HEK293 (cell line): ENCODE measurements around the gene FXYD2.

ENCODE experiments used
- CTCF ChIA-PET: fragments of 350-600 bp; formaldehyde crosslinking; extraction: SDS; loops from one replicate; lab custom pipeline; 2021; ENCODE audit warnings: antibody characterized with exemption; lab: Yijun Ruan, JAX
- POLR2A ChIA-PET: fragments of 300-600 bp; formaldehyde crosslinking; extraction: SDS; loops from one replicate; lab custom pipeline; 2020; ENCODE audit warnings: antibody characterized with exemption, inconsistent platforms; lab: Yijun Ruan, JAX
- H3K27ac ChIP-seq: fragments of 200-500 bp; sonication (Bioruptor generic); 2 replicates; pipeline ENCODE4 v1.5.1; 2014; ENCODE audit warnings: low read depth, low read length, control low read depth, inconsistent platforms; ENCODE audit errors: extremely low read depth
- H3K36me3 ChIP-seq, 2 experiments: fragments of 200-500 bp in 1 of 2; sonication (Bioruptor generic) in 1 of 2; 1 replicate in 1 of 2; 2 replicates in 1 of 2; pipeline ENCODE4 v1.5.1; 2014 to 2017; ENCODE audit warnings: inconsistent platforms in 2 of 2, low read length in 2 of 2; ENCODE audit not compliant: control insufficient read depth in 2 of 2, insufficient read depth in 1 of 2
- H3K4me1 ChIP-seq: fragments of 200-500 bp; sonication (Bioruptor generic); 2 replicates; pipeline ENCODE4 v1.5.1; 2014; ENCODE audit warnings: mild to moderate bottlenecking, low read length, inconsistent platforms; ENCODE audit not compliant: control insufficient read depth, insufficient read depth
- H3K4me3 ChIP-seq: 2 replicates; pipeline ENCODE4 v1.5.1; 2011; ENCODE audit warnings: low read depth, mild to moderate bottlenecking, control low read depth, low read length, moderate library complexity
- H3K9me3 ChIP-seq: fragments of 200-500 bp; sonication (Bioruptor generic); 2 replicates; pipeline ENCODE4 v1.5.1; 2014; ENCODE audit warnings: low read depth, low read length, inconsistent platforms; ENCODE audit not compliant: control insufficient read depth, insufficient read depth
- HOXC10 ChIP-seq: sonication (generic); formaldehyde crosslinking; IDR thresholded peaks from 2 replicates; pipeline ENCODE4 v1.8.1; 2023; ENCODE audit warnings: mild to moderate bottlenecking, missing genetic modification reagents
- KLF10 ChIP-seq: fragments of 450-650 bp; IDR thresholded peaks from 2 replicates; pipeline ENCODE4 v1.5.1; 2018; ENCODE audit warnings: missing biosample characterization, mild to moderate bottlenecking, missing genetic modification characterization
- KLF16 ChIP-seq: fragments of 450-650 bp; formaldehyde crosslinking; IDR thresholded peaks from 2 replicates; pipeline ENCODE4 v1.5.1; 2017; ENCODE audit warnings: missing biosample characterization, missing genetic modification characterization
- KLF17 ChIP-seq: fragments of 450-650 bp; formaldehyde crosslinking; IDR thresholded peaks from 2 replicates; pipeline ENCODE4 v1.5.1; 2016; ENCODE audit warnings: missing biosample characterization, missing genetic modification characterization
- OSR2 ChIP-seq: fragments of 450-650 bp; formaldehyde crosslinking; IDR thresholded peaks from 2 replicates; pipeline ENCODE4 v1.5.1; 2016; ENCODE audit warnings: missing biosample characterization, missing genetic modification characterization
- PBX3 ChIP-seq: sonication (generic); formaldehyde crosslinking; IDR thresholded peaks from 2 replicates; pipeline ENCODE4 v1.8.1; 2022; ENCODE audit warnings: mild to moderate bottlenecking, moderate library complexity, missing genetic modification reagents
- ZBTB1 ChIP-seq: fragments of 450-650 bp; formaldehyde crosslinking; IDR thresholded peaks from 2 replicates; pipeline ENCODE4 v1.5.1; 2016; ENCODE audit warnings: missing biosample characterization, missing genetic modification characterization
- ZIC2 ChIP-seq: fragments of 450-650 bp; formaldehyde crosslinking; IDR thresholded peaks from 2 replicates; pipeline ENCODE4 v1.5.1; 2016; ENCODE audit warnings: missing biosample characterization, missing genetic modification characterization
- ZNF121 ChIP-seq: fragments of 450-650 bp; formaldehyde crosslinking; IDR thresholded peaks from 2 replicates; pipeline ENCODE4 v1.5.1; 2016; ENCODE audit warnings: missing biosample characterization, missing genetic modification characterization
- ZNF138 ChIP-seq: fragments of 450-650 bp; formaldehyde crosslinking; IDR thresholded peaks from 2 replicates; pipeline ENCODE4 v1.5.1; 2016; ENCODE audit warnings: missing biosample characterization, missing genetic modification characterization, borderline replicate concordance
- ZNF157 ChIP-seq: fragments of 450-650 bp; formaldehyde crosslinking; IDR thresholded peaks from 2 replicates; pipeline ENCODE4 v1.5.1; 2016; ENCODE audit warnings: missing biosample characterization, missing genetic modification characterization
- ZNF19 ChIP-seq: fragments of 450-650 bp; formaldehyde crosslinking; IDR thresholded peaks from 2 replicates; pipeline ENCODE4; 2016; ENCODE audit warnings: missing biosample characterization, missing genetic modification characterization, low read depth
- ZNF24 ChIP-seq: fragments of 450-650 bp; formaldehyde crosslinking; IDR thresholded peaks from 2 replicates; pipeline ENCODE4 v1.5.1; 2016; ENCODE audit warnings: missing biosample characterization, missing genetic modification characterization
- ZNF37A ChIP-seq: fragments of 450-650 bp; IDR thresholded peaks from 2 replicates; pipeline ENCODE4 v1.5.1; 2018; ENCODE audit warnings: missing biosample characterization, missing genetic modification characterization
- ZNF549 ChIP-seq: fragments of 450-650 bp; IDR thresholded peaks from 2 replicates; pipeline ENCODE4 v1.5.1; 2018; ENCODE audit warnings: missing biosample characterization, missing genetic modification characterization, mild to moderate bottlenecking, inconsistent platforms, moderate library complexity
- ZNF571 ChIP-seq: fragments of 450-650 bp; formaldehyde crosslinking; IDR thresholded peaks from 2 replicates; pipeline ENCODE4 v1.5.0; 2017; ENCODE audit warnings: missing biosample characterization, missing genetic modification characterization
- ZNF677 ChIP-seq: fragments of 450-650 bp; IDR thresholded peaks from 2 replicates; pipeline ENCODE4 v1.5.0; 2018; ENCODE audit warnings: missing biosample characterization, mild to moderate bottlenecking, missing genetic modification characterization, moderate library complexity
- ZNF76 ChIP-seq: fragments of 450-650 bp; formaldehyde crosslinking; IDR thresholded peaks from 2 replicates; pipeline ENCODE4; 2016; ENCODE audit warnings: low read depth, missing biosample characterization, missing genetic modification characterization, borderline replicate concordance
- ZSCAN30 ChIP-seq: fragments of 450-650 bp; IDR thresholded peaks from 2 replicates; pipeline ENCODE4 v1.5.1; 2018; ENCODE audit warnings: missing biosample characterization, mild to moderate bottlenecking, missing genetic modification characterization, moderate library complexity
- ZXDB ChIP-seq: fragments of 450-650 bp; formaldehyde crosslinking; IDR thresholded peaks from 2 replicates; pipeline ENCODE4 v1.5.1; 2016; ENCODE audit warnings: missing biosample characterization, missing genetic modification characterization
- TF ChIP-seq, protein P1 (sequence below): fragments of 450-650 bp; formaldehyde crosslinking; IDR thresholded peaks from 2 replicates; pipeline ENCODE4 v1.5.1; 2016; ENCODE audit warnings: missing biosample characterization, missing genetic modification characterization
- TF ChIP-seq, protein P2 (sequence below): fragments of 450-650 bp; formaldehyde crosslinking; optimal IDR thresholded peaks from 2 replicates; pipeline ENCODE3; 2016; ENCODE audit warnings: missing biosample characterization, mild to moderate bottlenecking, missing genetic modification characterization
- TF ChIP-seq, protein P3 (sequence below): fragments of 450-650 bp; formaldehyde crosslinking; IDR thresholded peaks from 2 replicates; pipeline ENCODE4 v1.5.1; 2016; ENCODE audit warnings: missing biosample characterization, missing genetic modification characterization

Gene FXYD2

DNA sequence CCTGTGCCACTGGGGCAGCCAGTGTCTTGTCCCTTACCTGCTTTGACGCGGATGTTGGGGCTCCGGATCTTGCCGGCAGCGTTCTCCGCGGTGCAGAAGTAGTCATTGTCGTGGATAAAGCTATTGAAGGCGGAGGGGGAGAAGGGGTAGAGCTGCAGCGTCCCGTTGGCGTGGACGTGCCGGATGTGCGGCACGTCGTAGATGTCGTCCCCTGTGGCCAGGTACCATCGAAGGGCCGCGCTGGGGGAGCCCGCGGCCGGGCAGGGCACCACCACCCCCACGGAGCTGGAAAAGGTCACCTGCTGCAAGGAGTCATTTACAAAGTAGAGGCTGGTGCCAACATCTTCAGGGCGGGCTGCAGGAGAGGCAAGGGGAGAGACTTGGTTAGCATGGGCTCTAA, 44.1 kb downstream of the FXYD2 start (continued):
- no peak for TF ChIP-seq KLF10 (tag by site-specific recombination)
- TF ChIP-seq ZNF121 (tag by site-specific recombination), result no peak
- TF ChIP-seq ZNF76 (tag by site-specific recombination), result no peak
- TF ChIP-seq ZSCAN30 (tag by site-specific recombination), result no peak
- no peak for TF ChIP-seq HOXC10 (CRISPR knock-in tag)
- TF ChIP-seq ZNF571, result no peak
- no peak for TF ChIP-seq ZNF157 (tag by site-specific recombination)
- TF ChIP-seq PBX3 (CRISPR knock-in tag), result no peak
- no peak for TF ChIP-seq KLF17
- TF ChIP-seq ZIC2 (tag by site-specific recombination), result no peak
- TF ChIP-seq ZNF549 (tag by site-specific recombination), result no peak

DNA sequence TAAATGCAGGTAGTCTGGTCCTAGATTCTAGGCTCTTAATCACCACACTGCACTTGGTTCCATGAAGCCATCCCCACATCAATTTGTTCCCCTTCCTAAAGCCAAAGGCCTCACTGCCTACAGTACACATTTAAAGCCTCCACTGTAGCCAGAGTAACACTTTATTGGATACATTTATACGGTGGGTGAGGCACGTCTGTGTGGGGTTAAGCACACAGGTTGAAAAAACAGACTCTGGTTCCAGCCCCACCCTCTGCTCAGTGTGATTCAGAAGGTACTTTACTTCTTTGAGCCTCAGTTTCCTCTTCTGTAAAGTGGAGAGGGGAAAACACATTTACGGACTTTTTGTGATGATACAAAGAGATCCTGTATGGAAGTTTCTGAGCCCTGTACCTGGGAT, 50.0 kb downstream of the FXYD2 start:
- no peak overlapping the region for H3K27ac ChIP-seq
- no peaks in the 10 kb centered on the region for H3K9me3 ChIP-seq
- ChIA-PET CTCF (no interaction called here), POLR2A (no interaction called here)
- no peaks in the 10 kb centered on the region for H3K36me3 ChIP-seq
- H3K4me3 ChIP-seq, result no peak overlapping the region
- no peaks in the 10 kb centered on the region for H3K4me1 ChIP-seq
- TF ChIP-seq ZNF76 (tag by site-specific recombination), result no peak
- TF ChIP-seq ZXDB (tag by site-specific recombination), result no peak
- TF ChIP-seq ZBTB1 (tag by site-specific recombination), result no peak
- TF ChIP-seq, protein P1, sequence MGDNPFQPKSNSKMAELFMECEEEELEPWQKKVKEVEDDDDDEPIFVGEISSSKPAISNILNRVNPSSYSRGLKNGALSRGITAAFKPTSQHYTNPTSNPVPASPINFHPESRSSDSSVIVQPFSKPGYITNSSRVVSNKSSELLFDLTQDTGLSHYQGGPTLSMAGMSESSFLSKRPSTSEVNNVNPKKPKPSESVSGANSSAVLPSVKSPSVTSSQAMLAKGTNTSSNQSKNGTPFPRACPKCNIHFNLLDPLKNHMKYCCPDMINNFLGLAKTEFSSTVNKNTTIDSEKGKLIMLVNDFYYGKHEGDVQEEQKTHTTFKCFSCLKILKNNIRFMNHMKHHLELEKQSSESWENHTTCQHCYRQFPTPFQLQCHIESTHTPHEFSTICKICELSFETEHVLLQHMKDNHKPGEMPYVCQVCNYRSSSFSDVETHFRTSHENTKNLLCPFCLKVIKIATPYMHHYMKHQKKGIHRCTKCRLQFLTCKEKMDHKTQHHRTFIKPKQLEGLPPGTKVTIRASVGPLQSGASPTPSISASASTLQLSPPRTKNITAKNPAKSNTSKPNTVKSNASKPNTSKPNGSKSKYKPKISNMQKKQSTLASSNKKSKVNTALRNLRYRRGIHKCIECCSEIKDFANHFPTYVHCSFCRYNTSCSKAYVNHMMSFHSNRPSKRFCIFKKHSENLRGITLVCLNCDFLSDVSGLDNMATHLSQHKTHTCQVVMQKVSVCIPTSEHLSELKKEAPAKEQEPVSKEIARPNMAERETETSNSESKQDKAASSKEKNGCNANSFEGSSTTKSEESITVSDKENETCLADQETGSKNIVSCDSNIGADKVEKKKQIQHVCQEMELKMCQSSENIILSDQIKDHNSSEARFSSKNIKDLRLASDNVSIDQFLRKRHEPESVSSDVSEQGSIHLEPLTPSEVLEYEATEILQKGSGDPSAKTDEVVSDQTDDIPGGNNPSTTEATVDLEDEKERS, result no peak
- no peak for TF ChIP-seq HOXC10 (CRISPR knock-in tag)
- TF ChIP-seq OSR2 (tag by site-specific recombination), result no peak
- TF ChIP-seq, protein P2, sequence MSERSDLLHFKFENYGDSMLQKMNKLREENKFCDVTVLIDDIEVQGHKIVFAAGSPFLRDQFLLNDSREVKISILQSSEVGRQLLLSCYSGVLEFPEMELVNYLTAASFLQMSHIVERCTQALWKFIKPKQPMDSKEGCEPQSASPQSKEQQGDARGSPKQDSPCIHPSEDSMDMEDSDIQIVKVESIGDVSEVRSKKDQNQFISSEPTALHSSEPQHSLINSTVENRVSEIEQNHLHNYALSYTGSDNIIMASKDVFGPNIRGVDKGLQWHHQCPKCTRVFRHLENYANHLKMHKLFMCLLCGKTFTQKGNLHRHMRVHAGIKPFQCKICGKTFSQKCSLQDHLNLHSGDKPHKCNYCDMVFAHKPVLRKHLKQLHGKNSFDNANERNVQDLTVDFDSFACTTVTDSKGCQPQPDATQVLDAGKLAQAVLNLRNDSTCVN (tag by site-specific recombination), result no peak
- TF ChIP-seq ZNF24, result no peak
- no peak for TF ChIP-seq ZNF19 (tag by site-specific recombination)
- no peak for TF ChIP-seq KLF16 (tag by site-specific recombination)
- no peak for TF ChIP-seq ZNF138 (tag by site-specific recombination)
- TF ChIP-seq ZNF677 (tag by site-specific recombination), result no peak
- TF ChIP-seq ZNF37A, result no peak
- TF ChIP-seq, protein P3, sequence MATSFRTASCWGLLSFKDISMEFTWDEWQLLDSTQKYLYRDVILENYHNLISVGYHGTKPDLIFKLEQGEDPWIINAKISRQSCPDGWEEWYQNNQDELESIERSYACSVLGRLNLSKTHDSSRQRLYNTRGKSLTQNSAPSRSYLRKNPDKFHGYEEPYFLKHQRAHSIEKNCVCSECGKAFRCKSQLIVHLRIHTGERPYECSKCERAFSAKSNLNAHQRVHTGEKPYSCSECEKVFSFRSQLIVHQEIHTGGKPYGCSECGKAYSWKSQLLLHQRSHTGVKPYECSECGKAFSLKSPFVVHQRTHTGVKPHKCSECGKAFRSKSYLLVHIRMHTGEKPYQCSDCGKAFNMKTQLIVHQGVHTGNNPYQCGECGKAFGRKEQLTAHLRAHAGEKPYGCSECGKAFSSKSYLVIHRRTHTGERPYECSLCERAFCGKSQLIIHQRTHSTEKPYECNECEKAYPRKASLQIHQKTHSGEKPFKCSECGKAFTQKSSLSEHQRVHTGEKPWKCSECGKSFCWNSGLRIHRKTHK, result no peak
